Eye (tissue), 1 donor: ENCODE results near the gene AMOTL1.
"Not testable (repeated sequence)": the region's sequence is repeated elsewhere in the genome, so short reads cannot be mapped to it uniquely, and the experiment has no call there.

Experiments
- DNase-seq: peaks from one replicate; pipeline ENCODE4 v3.0.0-alpha.2; 2015

Gene AMOTL1

DNA sequence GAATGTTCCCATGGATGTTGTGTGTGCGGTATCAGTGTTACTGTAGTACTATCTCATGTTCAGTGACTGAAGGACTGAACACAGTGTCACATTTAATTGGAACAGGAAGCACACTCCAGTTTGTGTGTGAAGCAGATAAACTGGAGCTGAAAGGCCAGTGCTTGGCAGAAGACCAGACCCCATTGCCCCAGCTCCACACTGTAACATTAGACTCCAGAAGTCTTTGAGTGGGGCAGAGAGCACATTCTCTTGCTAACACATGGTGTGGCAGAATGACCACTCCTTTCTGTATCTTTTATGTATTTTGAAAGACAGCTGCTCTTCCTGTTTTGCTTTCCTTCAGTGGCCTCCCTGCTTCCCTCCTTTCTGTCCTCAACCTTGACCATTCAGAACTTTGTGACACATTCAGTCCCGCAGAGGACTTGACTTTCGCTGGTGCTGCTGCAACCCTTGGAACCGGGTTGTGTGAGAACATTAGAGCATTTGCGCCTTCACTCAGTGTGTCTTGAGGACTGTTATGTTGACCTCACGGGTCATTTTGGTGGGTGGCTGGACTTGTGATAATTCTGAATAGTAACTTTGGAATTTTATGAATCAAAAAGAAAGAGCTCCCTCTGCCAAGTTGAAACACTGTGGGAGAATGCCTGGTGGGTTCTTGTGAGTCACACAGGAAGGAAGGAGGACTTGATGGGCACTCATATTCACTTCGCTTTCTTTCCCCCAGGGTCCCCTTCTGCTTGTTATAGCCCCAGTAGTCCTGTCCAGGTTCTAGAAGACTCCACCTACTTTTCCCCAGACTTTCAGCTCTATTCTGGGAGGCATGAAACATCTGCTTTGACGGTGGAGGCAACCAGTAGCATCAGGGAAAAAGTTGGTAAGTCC, 26.4 kb downstream of the AMOTL1 start:
- no peak for DNase-seq

DNA sequence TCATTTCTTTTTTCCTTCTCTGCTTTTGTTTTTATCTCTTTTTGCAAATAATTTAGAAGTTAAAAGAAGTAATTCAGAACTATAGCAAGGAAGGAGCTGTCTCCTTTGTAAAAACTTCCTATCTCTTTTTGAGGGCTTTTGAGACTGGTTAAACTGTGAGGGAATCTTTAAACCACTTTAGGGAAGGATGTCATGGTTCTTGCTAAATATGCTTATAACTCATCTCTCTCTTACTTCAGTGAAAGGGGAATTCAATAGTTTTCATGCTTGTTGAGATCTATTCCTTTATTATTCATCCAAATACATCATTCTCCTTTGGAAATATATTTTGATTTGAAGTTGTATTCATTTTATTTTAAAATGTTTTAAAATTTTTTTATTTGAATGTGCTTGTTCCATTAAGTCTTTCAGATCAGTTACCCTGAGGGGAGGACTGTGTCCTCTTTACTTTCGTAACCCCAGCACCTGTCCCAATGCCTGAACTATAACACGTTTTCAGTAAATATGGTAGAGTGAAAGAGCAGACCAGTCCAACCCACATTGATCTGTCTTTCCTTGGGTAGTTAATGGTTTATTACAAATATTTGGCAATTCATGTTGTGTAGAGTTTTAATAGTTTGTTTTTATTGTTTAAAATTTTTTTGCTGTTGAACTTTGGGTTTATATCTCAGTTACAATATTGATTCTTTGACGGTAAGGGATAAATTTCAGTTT, 27.5 kb downstream of the AMOTL1 start:
- no peak for DNase-seq

DNA sequence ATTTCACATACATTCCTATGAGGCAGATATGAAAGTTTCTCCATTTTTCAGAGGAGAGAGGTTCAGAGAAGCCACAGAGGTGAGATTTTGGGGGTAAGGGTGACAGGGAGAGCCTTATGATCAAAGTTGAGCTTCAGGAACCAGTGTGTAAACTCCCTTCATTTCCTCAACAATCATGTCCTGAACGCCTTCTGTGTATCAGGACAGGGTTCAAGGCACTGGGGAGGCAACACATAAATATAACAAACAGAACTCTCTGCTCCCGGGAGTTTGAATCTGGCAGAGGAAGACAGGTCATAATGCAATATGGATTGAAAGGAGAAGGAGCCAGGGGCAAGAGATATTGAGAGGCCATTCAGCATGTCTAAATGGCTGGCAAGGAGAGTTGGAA, 28.0 kb downstream of the AMOTL1 start:
- no peak for DNase-seq

DNA sequence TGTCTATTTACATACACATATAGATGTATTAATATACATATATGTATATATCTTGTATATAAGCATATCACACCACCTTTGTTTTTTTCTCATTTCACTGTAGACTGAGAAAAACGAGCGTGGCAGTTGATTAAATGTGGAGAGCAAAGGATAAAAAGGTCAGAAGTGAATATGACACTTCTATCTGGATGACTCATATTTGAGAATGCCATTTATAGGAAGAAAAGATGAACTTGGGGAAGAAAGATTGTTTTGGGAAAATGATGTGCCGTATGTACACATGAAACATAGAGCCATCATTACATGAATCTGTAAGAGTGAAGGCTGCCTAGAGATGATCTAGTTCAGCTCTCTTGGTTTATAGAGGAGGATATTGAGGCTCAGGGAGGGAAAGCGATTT, 28.7 kb downstream of the AMOTL1 start:
- DNase-seq: no peak

DNA sequence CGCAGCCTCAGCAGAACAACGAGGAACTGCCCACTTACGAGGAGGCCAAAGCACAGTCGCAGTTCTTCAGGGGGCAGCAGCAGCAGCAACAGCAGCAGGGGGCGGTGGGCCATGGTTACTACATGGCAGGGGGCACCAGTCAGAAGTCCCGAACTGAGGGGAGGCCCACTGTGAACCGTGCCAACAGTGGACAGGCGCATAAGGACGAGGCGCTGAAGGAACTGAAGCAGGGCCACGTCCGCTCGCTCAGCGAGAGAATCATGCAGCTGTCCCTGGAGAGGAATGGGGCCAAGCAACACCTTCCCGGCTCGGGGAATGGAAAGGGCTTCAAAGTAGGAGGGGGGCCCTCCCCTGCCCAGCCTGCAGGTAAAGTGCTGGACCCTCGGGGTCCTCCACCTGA, 31.6 kb downstream of the AMOTL1 start:
- no peak for DNase-seq

DNA sequence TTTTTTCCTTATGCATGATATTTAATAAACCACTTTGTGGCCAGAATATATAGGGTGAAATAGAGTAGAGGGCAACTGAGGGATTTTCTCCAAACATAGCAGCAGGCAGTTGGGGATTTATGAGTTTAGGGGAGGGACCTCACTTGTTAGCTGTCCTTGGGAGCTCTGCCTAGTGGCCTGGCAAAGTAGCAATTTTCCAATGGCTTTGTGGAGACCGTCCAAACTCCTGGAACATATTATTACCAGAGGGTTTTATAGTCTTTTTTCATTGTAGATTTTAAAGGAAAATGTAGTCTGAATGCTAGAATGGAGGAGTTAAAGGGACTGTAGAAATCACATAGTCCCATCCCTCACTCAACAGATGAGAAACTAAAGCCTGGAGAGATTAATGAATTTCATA, 32.3 kb downstream of the AMOTL1 start:
- peak; percentile 78 for DNase-seq

DNA sequence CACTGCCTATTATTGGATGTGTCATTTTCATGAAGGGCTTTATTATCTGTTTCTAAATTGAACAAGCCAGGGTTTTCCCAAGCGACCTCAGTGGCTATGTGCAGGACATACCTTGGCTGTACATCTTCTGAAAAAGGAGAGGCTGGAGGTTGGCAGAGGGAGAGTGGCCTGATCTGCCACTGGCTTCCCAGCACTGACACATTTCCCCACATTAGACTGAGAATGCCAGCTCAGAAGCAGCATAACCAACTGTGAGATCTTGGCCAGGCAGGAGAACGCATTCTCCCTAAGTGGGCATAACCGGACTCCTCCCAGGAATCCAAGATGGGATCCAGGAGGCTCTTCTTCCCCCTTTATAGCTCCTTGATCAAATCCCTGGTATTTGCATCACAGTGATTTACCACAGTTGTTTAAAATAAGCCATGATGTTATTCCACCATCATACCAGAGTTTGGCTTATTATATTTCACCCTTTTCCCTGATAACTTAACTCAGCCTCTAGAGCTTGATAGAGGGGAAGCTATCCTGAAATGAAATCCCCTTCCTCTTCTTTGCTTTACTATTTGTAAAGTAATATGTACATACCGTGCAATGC, 33.8 kb downstream of the AMOTL1 start:
- DNase-seq: no peak

DNA sequence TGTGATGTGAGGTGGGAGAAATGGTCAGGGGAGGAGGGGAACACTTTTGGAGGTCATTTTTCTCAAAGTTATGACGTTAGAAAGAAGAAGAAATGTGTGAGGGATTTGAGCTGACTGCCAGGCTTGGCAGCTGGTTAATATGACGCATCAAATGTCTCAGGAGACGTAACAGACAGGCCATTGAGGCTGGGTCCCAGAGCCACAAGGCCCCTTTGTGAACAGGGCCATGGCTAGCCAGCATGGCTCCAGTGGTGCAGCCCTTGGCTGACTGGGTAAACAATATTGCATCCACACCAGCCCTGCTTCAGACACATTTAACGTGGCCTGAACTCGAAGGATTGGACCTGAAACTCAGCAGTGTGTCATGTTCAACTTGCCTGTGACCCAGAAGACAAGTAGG, 34.3 kb downstream of the AMOTL1 start:
- DNase-seq: no peak

DNA sequence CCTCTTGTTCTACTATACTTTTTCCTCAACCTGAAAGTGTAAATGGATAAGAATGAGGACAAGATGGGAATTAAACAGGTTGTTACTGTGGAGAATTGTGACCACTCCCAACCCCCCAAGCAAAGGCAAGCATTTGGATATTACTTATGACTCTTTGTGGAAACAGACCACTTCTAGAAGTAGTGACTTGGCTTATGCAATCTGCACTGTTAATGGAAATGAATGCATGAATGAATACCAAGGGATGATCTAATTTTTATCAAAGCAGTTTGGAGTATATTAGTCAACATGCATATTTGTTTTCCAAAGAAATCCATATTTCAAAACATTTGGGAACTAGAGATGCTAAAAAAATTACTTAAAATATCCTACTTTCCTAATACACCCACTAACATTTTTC, 35.3 kb downstream of the AMOTL1 start:
- DNase-seq: no peak

DNA sequence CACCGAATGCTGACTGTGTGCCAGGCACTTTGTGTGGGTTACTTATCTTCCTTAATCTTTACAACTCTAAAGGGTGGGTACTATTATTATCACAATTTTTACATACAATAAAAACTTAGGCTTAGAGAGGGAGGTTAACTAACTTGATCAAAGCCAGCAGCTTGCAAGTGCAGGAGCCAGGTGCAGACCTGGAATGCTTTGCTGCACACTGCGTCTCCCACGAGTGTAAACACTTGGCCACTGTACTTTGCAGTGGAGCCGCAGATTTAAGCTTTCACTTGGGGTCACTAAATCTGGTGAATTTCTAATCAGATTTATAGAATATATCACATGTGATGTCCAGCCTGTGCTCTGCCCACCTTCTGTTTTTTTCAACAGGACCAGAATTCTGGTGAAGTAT, 36.7 kb downstream of the AMOTL1 start:
- DNase-seq: no peak

DNA sequence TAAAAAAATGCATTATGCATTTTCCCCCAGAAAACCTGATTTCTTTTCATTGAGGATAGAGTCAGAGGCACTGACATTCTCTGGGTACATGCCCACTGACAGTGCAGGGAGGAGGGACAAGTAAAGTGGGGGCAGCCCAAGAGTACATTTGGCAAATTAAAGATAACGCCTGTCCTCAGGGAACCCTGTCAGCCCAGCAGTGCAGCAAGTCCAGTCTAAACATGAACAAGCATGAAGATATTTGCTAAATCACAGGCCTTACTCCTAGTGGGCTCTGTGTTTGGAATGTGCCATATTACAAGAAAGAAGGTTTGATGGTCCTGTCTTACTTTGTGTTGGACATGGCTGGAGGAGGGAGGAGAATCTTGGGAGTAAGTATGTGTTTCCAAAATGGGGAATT, 37.9 kb downstream of the AMOTL1 start:
- DNase-seq: no peak

DNA sequence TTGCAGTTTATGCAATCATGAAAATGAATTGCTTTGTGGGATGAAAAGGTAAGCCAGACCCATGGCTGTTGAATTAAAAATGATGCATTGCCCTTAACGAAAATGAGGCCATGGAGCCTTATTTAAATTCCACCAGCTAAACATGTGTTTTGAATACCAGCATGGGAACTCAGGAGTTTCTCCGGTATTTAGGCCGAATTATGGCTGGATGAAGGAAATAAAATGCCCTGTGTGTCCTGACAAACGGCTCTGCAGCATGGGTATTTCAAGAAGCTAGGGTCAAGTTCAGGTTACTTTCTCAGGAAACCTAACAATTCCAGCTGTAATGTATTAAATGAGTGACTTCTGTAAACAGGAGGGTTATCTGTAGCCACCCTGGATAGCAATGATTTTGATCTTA, 38.3 kb downstream of the AMOTL1 start:
- DNase-seq: no peak

DNA sequence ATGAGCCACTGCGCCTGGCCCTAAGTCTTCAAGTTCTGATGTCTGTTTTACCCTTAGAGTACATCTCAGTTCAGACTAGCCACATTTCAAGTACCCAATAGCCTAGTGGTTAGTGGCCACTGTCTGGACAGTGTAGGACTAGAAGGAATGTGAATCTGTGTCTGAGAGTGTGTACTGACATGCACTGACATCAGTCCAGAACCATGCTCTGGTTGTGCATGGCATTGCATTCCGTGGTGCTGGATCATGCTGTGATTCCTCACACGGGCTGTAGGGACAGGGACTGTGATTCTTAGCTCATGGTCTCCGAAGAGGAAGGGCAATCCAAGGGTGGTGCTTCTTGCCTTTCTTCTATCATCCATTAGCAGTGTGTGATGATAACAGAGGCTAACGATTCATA, 41.1 kb downstream of the AMOTL1 start:
- DNase-seq: no peak

DNA sequence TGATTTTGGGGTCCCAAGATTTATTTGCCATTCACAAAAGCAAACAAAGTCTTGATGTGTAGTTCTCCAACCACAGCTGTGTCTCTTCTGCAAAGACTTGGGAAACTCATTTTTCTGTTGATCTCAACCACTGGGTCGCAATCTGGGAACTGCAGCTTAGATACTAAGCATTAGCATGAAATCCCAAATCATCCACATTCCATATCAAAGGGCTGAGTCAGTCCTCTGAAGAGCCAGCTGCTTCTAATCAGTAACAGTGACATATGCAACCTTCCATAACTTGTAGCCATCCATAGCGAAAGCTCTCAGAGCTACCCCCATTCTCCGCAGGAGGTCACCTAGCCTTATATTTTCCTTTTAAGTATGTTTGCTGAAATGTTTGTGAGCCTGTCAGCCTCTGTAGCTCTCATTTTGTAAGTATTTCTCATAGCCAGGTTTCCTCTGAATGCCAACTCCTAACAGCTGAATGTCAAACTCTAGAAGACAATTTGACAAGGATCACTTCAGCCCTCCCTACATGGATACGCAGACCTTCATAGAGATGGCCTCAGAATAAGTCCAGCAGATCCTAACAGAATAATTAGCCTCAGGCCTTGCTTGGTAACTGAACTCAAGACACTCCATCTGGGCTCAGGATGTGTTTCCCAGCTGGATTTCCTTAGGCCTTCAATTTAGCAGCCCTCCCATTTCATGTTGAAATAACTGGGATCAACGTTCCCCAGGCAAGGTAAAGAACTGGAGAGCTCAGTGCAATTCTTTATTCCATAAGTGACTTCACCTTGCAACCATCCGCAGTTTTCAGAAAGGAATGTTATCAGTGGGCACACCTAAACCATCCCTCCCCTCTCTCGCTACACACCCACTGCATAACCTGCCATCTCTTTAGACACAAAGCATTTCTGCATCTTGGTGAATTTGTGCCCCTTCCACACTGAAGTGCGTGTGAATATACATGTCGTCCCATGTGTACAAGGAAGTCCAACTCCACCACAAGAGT, 44.9 kb downstream of the AMOTL1 start:
- not testable (repeated sequence) for DNase-seq

DNA sequence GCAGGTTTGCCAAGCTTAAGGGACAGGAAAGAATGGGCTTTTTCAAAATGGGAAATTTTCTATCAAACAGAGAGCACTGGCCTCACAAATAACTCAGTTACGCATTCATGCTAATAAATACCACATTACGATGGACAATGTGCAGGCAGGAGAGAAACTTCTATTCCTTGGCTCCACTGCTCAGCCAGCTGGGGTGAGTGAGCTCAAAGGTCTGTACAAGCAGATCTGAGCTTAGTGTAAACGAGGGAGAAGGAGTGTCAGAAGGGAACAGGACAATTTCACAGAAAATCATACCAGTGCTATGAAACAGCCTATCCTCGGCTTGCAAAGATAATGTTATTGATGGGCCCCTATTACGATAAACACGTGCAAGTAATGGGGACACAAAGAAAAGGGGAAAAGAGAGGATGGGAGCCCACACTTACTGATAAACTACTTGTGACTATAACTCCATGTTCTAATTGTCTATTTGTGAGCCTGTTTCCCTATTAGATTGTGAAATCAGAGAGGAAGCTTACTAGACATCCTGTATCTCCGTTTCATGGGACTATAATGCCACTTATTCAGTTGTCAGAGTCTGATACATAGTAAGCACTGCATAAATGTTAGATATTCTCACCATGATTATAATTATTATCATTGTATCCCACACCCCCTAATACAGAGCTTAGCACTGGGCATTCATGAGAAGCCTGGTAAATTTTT, 46.3 kb downstream of the AMOTL1 start:
- no peak for DNase-seq

DNA sequence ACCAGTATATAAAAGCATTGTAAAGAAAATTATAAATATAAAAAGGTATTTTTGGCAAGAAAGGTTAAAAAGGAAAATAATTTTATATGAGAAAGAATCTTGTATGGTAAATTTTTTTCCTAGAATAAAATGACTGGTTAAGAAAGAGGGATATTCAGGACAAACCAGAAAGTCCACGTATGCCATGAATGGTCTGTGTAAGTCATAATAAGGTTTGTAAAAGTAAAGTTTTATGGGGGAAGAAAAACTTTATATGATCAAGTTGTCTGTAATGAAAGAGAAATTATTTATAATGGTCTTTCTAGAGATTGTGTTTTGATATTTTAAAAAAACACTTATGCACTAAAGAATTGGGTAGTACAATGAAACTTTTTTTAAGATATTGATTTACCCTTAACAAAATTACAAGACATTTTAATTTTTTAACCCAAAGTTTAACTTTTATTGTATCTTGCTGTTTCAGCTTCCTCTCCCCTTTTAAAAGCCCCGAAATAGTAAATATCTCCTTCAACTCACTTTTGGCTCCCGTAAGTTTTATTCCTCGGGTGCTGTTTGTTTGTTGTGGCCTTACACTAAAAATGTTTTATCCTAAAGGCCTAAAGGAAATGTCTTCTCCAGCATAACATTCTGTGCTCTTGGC, 47.7 kb downstream of the AMOTL1 start:
- peak; percentile 43 for DNase-seq

DNA sequence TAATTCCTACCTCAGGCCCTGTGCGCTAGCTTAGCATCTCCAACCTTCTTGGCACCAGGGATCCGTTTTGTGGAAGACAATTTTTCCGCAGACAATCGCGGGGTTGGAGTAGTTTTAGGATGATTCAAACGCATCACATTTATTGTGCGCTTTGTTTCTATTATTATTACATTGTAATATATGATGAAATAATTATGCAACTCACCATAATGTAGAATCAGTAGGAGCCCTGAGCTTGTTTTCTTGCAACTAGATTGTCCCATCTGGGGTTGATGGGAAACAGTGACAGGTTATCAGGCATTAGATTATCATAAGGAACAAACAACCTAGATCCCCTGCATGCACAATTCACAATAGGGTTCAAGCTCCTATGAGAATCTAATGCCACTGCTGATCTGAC, 52.3 kb downstream of the AMOTL1 start:
- DNase-seq: no peak

DNA sequence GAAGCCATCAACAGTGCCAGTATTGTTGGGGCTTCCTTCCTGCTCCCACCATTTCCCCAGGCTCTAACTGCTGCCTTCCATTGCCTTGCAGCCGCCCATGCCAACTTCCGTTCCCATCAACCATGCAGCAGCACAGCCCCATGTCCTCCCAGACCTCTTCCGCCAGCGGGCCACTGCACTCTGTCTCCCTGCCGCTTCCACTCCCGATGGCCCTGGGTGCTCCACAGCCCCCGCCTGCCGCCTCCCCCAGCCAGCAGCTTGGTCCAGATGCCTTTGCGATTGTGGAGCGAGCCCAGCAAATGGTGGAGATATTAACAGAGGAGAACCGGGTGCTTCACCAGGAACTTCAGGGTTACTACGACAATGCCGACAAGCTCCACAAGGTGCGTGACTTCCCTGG, 53.3 kb downstream of the AMOTL1 start:
- no peak for DNase-seq

DNA sequence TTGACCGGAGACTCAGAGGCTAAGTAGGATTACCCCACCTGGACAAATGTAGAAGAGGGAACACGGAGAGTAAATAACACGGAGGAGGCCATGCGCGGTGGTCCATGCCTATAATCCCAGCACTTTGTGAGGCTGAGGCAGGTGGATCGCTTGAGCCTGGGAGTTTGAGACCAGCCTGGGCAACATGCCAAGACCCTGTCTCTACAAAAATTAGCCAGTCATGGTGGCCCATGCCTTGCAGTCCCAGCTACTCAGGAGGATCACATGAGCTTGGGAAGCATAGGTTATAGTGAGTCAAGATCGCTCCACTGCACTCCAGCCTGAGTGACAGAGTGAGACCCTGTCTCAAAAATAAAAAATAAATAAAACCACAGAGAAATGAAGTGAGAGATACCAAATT, 53.9 kb downstream of the AMOTL1 start:
- DNase-seq: no peak

DNA sequence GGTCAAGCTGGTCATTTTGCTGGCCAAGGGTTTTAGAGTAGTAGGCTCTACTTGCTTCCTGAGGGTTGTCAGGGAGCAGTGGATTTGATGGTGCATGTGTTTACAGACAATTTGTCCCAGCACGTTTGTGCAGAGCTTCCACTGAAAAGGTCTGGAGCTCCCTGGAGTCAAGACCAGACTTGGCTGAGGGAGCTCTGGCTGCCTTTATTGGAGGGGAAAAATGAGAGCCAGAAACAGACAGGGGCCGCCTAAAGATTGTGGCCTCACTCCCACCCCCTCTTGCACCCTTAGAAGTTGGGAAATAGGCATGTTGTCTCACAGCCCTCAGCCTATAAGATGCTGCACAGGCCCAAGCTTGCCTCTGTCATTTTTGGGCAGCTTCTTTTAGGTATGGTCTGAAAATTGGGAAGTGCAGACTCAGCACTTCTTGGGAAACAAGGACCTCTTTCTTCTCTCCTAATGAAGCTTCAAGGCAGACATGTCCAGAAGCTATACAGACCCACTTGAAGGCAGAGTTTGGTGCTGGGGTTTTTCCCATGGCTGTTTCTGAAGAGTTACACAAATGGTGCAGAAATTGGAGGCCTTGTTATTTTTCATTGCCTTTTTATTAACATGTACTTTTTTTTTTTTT, 55.1 kb downstream of the AMOTL1 start:
- DNase-seq: no peak

DNA sequence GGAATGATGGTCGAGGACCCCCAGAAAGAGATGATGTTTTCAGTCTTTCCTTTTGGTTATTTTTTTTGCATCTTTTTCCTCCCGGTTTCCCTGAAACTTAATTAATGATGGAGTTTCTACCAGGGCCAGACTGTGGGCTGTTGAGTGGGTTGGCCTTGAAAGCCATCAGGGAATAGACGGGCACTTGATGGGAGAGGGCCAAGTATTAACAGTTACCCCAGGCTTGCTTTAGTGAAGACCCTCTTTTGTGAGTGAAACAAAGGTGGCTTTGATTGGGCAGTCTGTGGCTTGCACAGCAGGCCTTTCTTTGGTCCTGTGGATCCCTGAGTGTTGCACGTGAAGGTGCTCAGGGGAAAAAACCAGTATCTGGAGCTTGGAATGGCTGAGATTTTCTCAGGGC, 56.9 kb downstream of the AMOTL1 start:
- DNase-seq: no peak
